CD4-positive, alpha-beta T cell treated with Interleukin-12 subunit alpha and Interleukin-12 subunit beta, for 1 hour (primary cell): ENCODE measurements around the gene RAB34.
A peak's percentile ranks its signal among the peaks of the same experiment; 100 is the strongest.

Source experiments
- DNase-seq: peaks from one replicate; pipeline ENCODE4 v3.0.0-alpha.2; 2020

Gene RAB34

GRCh38 chr17:28717578-28718332 lies at the start of gene RAB34:
Gene RAB34, minus strand, starts transcription at chr17:28717868. Its CDS starts 602 bp downstream, at chr17:28717266.
- no peak for DNase-seq

- no peak for DNase-seq
Observed at GRCh38 chr17:28765038-28765437, 47.4 kb upstream of the RAB34 start.

- peak; percentile 82 for DNase-seq
Observed at GRCh38 chr17:28763804-28764266, 46.2 kb upstream of the RAB34 start.

- DNase-seq = no peak
Observed at GRCh38 chr17:28763137-28763799, 45.6 kb upstream of the RAB34 start.

GRCh38 chr17:28760601-28761562 lies 43.2 kb upstream of the RAB34 start:
- DNase-seq = no peak

GRCh38 chr17:28759256-28759865 lies 41.7 kb upstream of the RAB34 start:
- DNase-seq = no peak

GRCh38 chr17:28758411-28759121 lies 40.9 kb upstream of the RAB34 start:
- DNase-seq = no peak

GRCh38 chr17:28756049-28756804 lies 38.6 kb upstream of the RAB34 start:
- DNase-seq = no peak

- DNase-seq = no peak
Observed at GRCh38 chr17:28755486-28755885, 37.8 kb upstream of the RAB34 start.

- no peak for DNase-seq
Observed at GRCh38 chr17:28751600-28752366, 34.1 kb upstream of the RAB34 start.

GRCh38 chr17:28750178-28751047 lies 32.7 kb upstream of the RAB34 start:
- DNase-seq = peak; percentile 91

- no peak for DNase-seq
Observed at GRCh38 chr17:28749516-28750177, 32.0 kb upstream of the RAB34 start.

- no peak for DNase-seq
Observed at GRCh38 chr17:28748852-28749515, 31.3 kb upstream of the RAB34 start.

- no peak for DNase-seq
Observed at GRCh38 chr17:28747801-28748750, 30.4 kb upstream of the RAB34 start.

GRCh38 chr17:28747051-28747691 lies 29.5 kb upstream of the RAB34 start:
- DNase-seq = no peak

GRCh38 chr17:28746611-28747050 lies 29.0 kb upstream of the RAB34 start:
- no peak for DNase-seq
